B cell (primary cell): ENCODE measurements around the gene LSM4. TPM values are rescaled to one million over a fixed set of nuclear protein-coding genes. Genes with fewer than 3 reads are reported as not detected.
A peak's percentile ranks its signal among the peaks of the same experiment; 100 is the strongest.

Experiments used
- ATAC-seq: fragments of 200-7000 bp; cut with Tn5 transposase; one replicate; pipeline ENCODE4 v1.10.0; 2021; ENCODE audit warnings: low read depth, mild to moderate bottlenecking, moderate number of reproducible peaks, moderate library complexity
- CTCF ChIA-PET: fragments of 350-600 bp; sonication (Branson Sonifier 250); formaldehyde crosslinking; loops from one replicate; lab custom pipeline; 2021; ENCODE audit warnings: antibody characterized with exemption, inconsistent platforms; lab: Charles Lee
- POLR2A ChIA-PET: fragments of 350-600 bp; sonication (Branson Sonifier 250); formaldehyde crosslinking; loops from one replicate; lab custom pipeline; 2021; ENCODE audit warnings: antibody characterized with exemption; lab: Charles Lee
- DNase-seq: peaks from one replicate; pipeline ENCODE4 v3.0.0; 2013
- H2AFZ ChIP-seq: 2 replicates; pipeline ENCODE4 v1.6.1; 2012; ENCODE audit warnings: mild to moderate bottlenecking, low read depth, low read length; ENCODE audit not compliant: insufficient read depth, poor library complexity, severe bottlenecking
- H3K27ac ChIP-seq, 2 donors: 1 replicate in 1 of 2; 2 replicates in 1 of 2; pipeline ENCODE4 v1.5.1; 2012 to 2013; ENCODE audit warnings: low read length in 2 of 2, mild to moderate bottlenecking in 2 of 2, moderate library complexity in 1 of 2
- H3K27me3 ChIP-seq, 4 experiments: fragments of 200-600 bp in 1 of 4; sonication (generic) in 1 of 4; replicated peaks in 1 of 4; 1 replicate in 2 of 4; 2 replicates in 2 of 4; pipeline versions ENCODE4 v1.6.1 to v1.7.0; 2013 to 2016; ENCODE audit warnings: low read length in 3 of 4, mild to moderate bottlenecking in 2 of 4, mixed read lengths in 1 of 4, moderate library complexity in 1 of 4; ENCODE audit not compliant: insufficient read depth in 4 of 4, control insufficient read depth in 3 of 4; ENCODE audit errors: control extremely low read depth in 1 of 4
- H3K36me3 ChIP-seq, 2 experiments: replicated peaks in 1 of 2; 1 replicate in 1 of 2; 2 replicates in 1 of 2; pipeline versions ENCODE4 v1.6.1 to v1.7.1; 2013; ENCODE audit warnings: low read length in 1 of 2; ENCODE audit not compliant: insufficient read depth in 2 of 2, control insufficient read depth in 1 of 2; ENCODE audit errors: control extremely low read depth in 1 of 2, extremely low read depth in 1 of 2
- H3K4me1 ChIP-seq, 2 donors: fragments of 200-600 bp in 1 of 2; sonication (generic) in 1 of 2; 1 replicate in 1 of 2; 2 replicates in 1 of 2; pipeline versions ENCODE4 v1.5.1 to v1.6.1; 2013 to 2017; ENCODE audit warnings: low read length in 2 of 2; ENCODE audit not compliant: control insufficient read depth in 2 of 2, insufficient read depth in 2 of 2
- H3K4me2 ChIP-seq: replicated peaks from 2 replicates; pipeline ENCODE3; 2012; ENCODE audit warnings: mild to moderate bottlenecking, low read depth, low read length; ENCODE audit not compliant: poor library complexity, severe bottlenecking
- H3K4me3 ChIP-seq, 5 experiments: fragments of 200-600 bp in 1 of 5; sonication (generic) in 1 of 5; 1 replicate in 3 of 5; 2 replicates in 2 of 5; pipeline versions ENCODE4 v1.5.1 to v1.7.0; 2011 to 2016; ENCODE audit warnings: low read length in 4 of 5, mild to moderate bottlenecking in 4 of 5, low read depth in 2 of 5, control low read depth in 1 of 5, moderate library complexity in 1 of 5; ENCODE audit not compliant: insufficient read depth in 1 of 5; ENCODE audit errors: control extremely low read depth in 1 of 5, extremely low read depth in 1 of 5
- H3K79me2 ChIP-seq: fragments of 200-600 bp; sonication (generic); one replicate; pipeline ENCODE4 v1.6.0; 2016; ENCODE audit warnings: low read length; ENCODE audit not compliant: control insufficient read depth, insufficient read depth
- H3K9ac ChIP-seq: fragments of 200-600 bp; sonication (generic); 2 replicates; pipeline ENCODE4 v1.6.1; 2017; ENCODE audit warnings: mild to moderate bottlenecking, low read length, moderate library complexity
- H3K9me3 ChIP-seq, 3 donors: one replicate each; pipeline versions ENCODE4 v1.6.1 to v1.7.1; 2013; ENCODE audit warnings: low read length in 2 of 3; ENCODE audit not compliant: control insufficient read depth in 2 of 3, insufficient read depth in 1 of 3; ENCODE audit errors: control extremely low read depth in 1 of 3
- H4K20me1 ChIP-seq: 2 replicates; pipeline ENCODE4 v1.6.0; 2012; ENCODE audit warnings: mild to moderate bottlenecking, low read length; ENCODE audit not compliant: insufficient read depth, control insufficient read depth, poor library complexity, severe bottlenecking
- H3K27ac Mint-ChIP-seq: one replicate; pipeline ENCODE4 v1.8.0; 2021; ENCODE audit warnings: mixed read lengths
- H3K27me3 Mint-ChIP-seq: one replicate; pipeline ENCODE4 v1.8.0; 2021; ENCODE audit warnings: mixed read lengths
- H3K4me1 Mint-ChIP-seq: one replicate; pipeline ENCODE4 v1.8.0; 2021; ENCODE audit warnings: mixed read lengths
- H3K4me3 Mint-ChIP-seq: one replicate; pipeline ENCODE4 v1.8.0; 2021; ENCODE audit warnings: mixed read lengths
- H3K9me3 Mint-ChIP-seq: one replicate; pipeline ENCODE4 v1.8.0; 2022; ENCODE audit warnings: mixed read lengths; ENCODE audit not compliant: insufficient read depth
- EZH2 ChIP-seq: IDR thresholded peaks from 2 replicates; pipeline ENCODE4 v1.6.1; 2012; ENCODE audit warnings: borderline replicate concordance, low read depth, mild to moderate bottlenecking, moderate library complexity, low read length; ENCODE audit not compliant: insufficient read depth, poor library complexity, severe bottlenecking
- whole genome bisulfite sequencing: methylation state at CpG from one replicate; pipeline ENCODE4 v1.1.5; 2013; ENCODE audit warnings: missing lambda C conversion rate; ENCODE audit not compliant: insufficient coverage; 5-methylcytosine and 5-hydroxymethylcytosine counted together
- intact Hi-C: fragments of 100-400 bp; cut with micrococcal nuclease; formaldehyde crosslinking; loops from one replicate; pipeline ENCODE4 v1.10.0; 2022
- polyA plus RNA-seq: library from polyadenylated mRNA; depleted of rRNA; stranded (reverse); fragments of >200 nt; gene quantifications from 2 replicates; pipeline ENCODE4 v1.2.3, GENCODE V29; 2012
- total RNA-seq, 2 donors: library from RNA; stranded (reverse); fragments of 120-200 nt in 1 of 2; gene quantifications; 1 replicate in 1 of 2; 2 replicates in 1 of 2; pipeline versions ENCODE4 v1.2.3 to v1.2.4, GENCODE V29; 2013 to 2022
- TF ChIP-seq, protein P1 (sequence below): fragments of 200-600 bp; IDR thresholded peaks from one replicate; pipeline ENCODE4 v1.8.0; 2022; ENCODE audit warnings: antibody characterized with exemption, mild to moderate bottlenecking

The LSM4 gene
- total and polyA plus RNA-seq, 2 donors (not counting 1 experiment from before 2014, with no cell fraction given): 66.3 to 86.1 TPM

DNA sequence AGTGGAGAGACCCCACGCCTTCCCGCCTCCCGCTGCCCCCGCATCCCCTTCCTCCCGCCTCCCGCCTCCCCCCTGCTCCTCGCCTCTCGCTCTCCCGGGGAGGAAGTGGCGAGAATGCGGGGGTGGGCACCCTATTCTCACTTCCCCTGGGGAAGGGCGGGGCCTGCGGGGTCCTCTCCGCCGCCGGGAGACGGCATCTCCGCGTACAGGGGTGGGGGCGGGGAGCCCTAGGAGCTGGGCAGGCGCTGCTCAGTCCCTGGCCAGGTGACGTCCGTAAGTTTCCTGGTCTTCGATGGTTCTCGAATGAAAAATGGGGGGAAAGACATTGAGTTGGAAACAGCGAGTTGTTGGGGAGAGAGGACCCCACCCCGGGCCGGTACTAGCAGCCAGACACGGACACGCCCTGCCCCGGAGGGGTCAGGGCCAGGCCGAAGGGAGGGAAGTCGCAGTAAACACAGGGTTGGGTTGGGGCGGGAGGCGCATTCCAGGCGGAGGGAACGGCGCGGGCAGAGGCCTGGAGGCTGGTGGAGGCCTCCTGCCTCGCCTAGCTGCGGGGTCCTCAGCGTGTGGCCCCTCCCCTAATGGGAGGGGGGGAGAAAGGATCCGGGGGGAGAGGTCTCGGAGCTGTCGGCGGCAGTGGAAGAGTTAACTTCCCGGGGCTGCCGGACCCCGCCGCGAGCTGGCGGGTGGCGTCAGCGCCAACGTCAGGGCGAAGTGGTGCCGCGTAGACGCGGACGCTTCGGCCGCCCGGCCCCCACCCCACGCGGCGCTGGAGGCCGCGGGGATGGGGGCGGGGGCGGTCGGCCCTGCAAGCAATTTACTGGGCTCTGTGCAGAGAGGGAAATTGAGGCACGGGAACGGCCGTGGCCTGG lies 31.1 kb downstream of the LSM4 start:
- Histone ChIP-seq H3K4me2 (peak overlapping the region; percentile 99), H3K27me3 (no peaks in the 10 kb centered on the region), H3K79me2 (peaks cover 5% of the 10 kb centered on the region), H2AFZ (peak overlapping the region; percentile 44), H3K36me3 (no peaks in the 10 kb centered on the region), H3K27ac (peak overlapping the region; percentile 100), H3K9me3 (no peaks in the 10 kb centered on the region), H3K9ac (peak overlapping the region; percentile 100), H3K4me3 (peak overlapping the region; percentile 48 to 99 (median 90)), H3K4me1 (peaks cover 48 to 68% of the 10 kb centered on the region in 2 donors), H4K20me1 (no peaks in the 10 kb centered on the region)
- TF ChIP-seq, protein P1, sequence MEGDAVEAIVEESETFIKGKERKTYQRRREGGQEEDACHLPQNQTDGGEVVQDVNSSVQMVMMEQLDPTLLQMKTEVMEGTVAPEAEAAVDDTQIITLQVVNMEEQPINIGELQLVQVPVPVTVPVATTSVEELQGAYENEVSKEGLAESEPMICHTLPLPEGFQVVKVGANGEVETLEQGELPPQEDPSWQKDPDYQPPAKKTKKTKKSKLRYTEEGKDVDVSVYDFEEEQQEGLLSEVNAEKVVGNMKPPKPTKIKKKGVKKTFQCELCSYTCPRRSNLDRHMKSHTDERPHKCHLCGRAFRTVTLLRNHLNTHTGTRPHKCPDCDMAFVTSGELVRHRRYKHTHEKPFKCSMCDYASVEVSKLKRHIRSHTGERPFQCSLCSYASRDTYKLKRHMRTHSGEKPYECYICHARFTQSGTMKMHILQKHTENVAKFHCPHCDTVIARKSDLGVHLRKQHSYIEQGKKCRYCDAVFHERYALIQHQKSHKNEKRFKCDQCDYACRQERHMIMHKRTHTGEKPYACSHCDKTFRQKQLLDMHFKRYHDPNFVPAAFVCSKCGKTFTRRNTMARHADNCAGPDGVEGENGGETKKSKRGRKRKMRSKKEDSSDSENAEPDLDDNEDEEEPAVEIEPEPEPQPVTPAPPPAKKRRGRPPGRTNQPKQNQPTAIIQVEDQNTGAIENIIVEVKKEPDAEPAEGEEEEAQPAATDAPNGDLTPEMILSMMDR: no peak
- TF ChIP-seq EZH2: no peak
- 1% methylated on average over 64 of the region's 75 CpGs for WGBS
- H3K4me1 Mint-ChIP-seq: peaks cover 60% of the 10 kb centered on the region
- no peaks in the 10 kb centered on the region for H3K9me3 Mint-ChIP-seq
- no peaks in the 10 kb centered on the region for H3K27me3 Mint-ChIP-seq
- intact Hi-C loops: loop anchor here (5.0 kb wide), 1 partner anchor 270 kb away; no protein-coding TSS in a partner anchor
- peak; percentile 58 for ATAC-seq
- peak overlapping the region; percentile 93 for H3K27ac Mint-ChIP-seq
- H3K4me3 Mint-ChIP-seq: peak overlapping the region; percentile 82
- ChIA-PET POLR2A (interaction anchor here (0.7 to 6.6 kb wide), 16 partner anchors 12 to 391 kb away, joined by 3 to 318 read pairs (median 4); partner anchors contain the start of genes CRTC1, JUND and LSM4), CTCF (interaction anchor here (0.6 to 6.5 kb wide), 10 partner anchors 10 to 37 kb away, joined by 3 to 138 read pairs (median 5); partner anchors contain the start of genes JUND and LSM4)
- peak; percentile 95 for DNase-seq
